Sigmoid colon (tissue), 4 donors: ENCODE data around the gene MED26.

Experiments used
- EP300 ChIP-seq, 4 donors: sonication (generic); formaldehyde crosslinking; IDR thresholded peaks; one replicate each; pipeline ENCODE4 v1.6.1; 2017; ENCODE audit warnings: antibody characterized with exemption in 4 of 4
- POLR2A ChIP-seq, 2 donors: fragments of 450-650 bp; IDR thresholded peaks; one replicate each; pipeline ENCODE4 v1.6.1; 2016; ENCODE audit warnings: antibody characterized with exemption in 2 of 2, mild to moderate bottlenecking in 2 of 2, moderate library complexity in 2 of 2
- TF ChIP-seq, protein P1 (sequence below), 4 experiments: fragments of 450-650 bp in 3 of 4; fragments of 200-600 bp in 1 of 4; IDR thresholded peaks; one replicate each; pipeline ENCODE4 v1.5.1; 2016 to 2019; ENCODE audit warnings: antibody characterized with exemption in 4 of 4, mild to moderate bottlenecking in 3 of 4, moderate library complexity in 2 of 4

DNA sequence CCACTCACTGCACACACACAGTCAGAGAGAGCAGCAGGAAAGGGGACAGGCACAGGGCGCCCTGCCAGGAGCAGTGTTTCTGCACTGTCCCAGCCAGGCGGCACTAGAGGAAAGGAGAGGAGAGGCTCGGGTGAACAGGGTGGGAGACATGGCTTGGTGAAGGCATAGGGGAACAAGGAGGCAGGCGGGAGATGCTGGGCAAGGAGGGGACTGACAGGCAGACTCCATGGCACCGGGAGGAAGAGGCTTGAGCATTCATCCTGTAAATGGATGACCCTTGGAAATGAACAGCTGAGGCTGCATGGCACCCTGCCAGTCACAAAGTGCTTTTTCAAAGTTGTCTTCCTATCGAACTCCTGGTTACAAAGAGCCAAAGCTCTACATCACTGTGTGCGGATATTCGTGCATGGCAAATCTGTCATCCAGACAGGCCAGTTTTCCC lies 22.4 kb downstream of the MED26 start:
- TF ChIP-seq, protein P1, sequence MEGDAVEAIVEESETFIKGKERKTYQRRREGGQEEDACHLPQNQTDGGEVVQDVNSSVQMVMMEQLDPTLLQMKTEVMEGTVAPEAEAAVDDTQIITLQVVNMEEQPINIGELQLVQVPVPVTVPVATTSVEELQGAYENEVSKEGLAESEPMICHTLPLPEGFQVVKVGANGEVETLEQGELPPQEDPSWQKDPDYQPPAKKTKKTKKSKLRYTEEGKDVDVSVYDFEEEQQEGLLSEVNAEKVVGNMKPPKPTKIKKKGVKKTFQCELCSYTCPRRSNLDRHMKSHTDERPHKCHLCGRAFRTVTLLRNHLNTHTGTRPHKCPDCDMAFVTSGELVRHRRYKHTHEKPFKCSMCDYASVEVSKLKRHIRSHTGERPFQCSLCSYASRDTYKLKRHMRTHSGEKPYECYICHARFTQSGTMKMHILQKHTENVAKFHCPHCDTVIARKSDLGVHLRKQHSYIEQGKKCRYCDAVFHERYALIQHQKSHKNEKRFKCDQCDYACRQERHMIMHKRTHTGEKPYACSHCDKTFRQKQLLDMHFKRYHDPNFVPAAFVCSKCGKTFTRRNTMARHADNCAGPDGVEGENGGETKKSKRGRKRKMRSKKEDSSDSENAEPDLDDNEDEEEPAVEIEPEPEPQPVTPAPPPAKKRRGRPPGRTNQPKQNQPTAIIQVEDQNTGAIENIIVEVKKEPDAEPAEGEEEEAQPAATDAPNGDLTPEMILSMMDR (IDR thresholded peaks at IDR 0.05): peak in 2 of 4 experiments; percentile 13 to 18
- TF ChIP-seq EP300 (IDR thresholded peaks at IDR 0.05): no peak
- TF ChIP-seq POLR2A (IDR thresholded peaks at IDR 0.05): no peak
